HEK293 (cell line): ENCODE data around the gene CHST9.

ENCODE experiments used
- CTCF ChIA-PET: fragments of 350-600 bp; formaldehyde crosslinking; extraction: SDS; loops from one replicate; lab custom pipeline; 2021; ENCODE audit warnings: antibody characterized with exemption; lab: Yijun Ruan, JAX
- POLR2A ChIA-PET: fragments of 300-600 bp; formaldehyde crosslinking; extraction: SDS; loops from one replicate; lab custom pipeline; 2020; ENCODE audit warnings: antibody characterized with exemption, inconsistent platforms; lab: Yijun Ruan, JAX
- H3K27ac ChIP-seq: fragments of 200-500 bp; sonication (Bioruptor generic); 2 replicates; pipeline ENCODE4 v1.5.1; 2014; ENCODE audit warnings: low read depth, low read length, control low read depth, inconsistent platforms; ENCODE audit errors: extremely low read depth
- H3K36me3 ChIP-seq, 2 experiments: fragments of 200-500 bp in 1 of 2; sonication (Bioruptor generic) in 1 of 2; 1 replicate in 1 of 2; 2 replicates in 1 of 2; pipeline ENCODE4 v1.5.1; 2014 to 2017; ENCODE audit warnings: inconsistent platforms in 2 of 2, low read length in 2 of 2; ENCODE audit not compliant: control insufficient read depth in 2 of 2, insufficient read depth in 1 of 2
- H3K4me1 ChIP-seq: fragments of 200-500 bp; sonication (Bioruptor generic); 2 replicates; pipeline ENCODE4 v1.5.1; 2014; ENCODE audit warnings: mild to moderate bottlenecking, low read length, inconsistent platforms; ENCODE audit not compliant: control insufficient read depth, insufficient read depth
- H3K4me3 ChIP-seq: 2 replicates; pipeline ENCODE4 v1.5.1; 2011; ENCODE audit warnings: low read depth, mild to moderate bottlenecking, control low read depth, low read length, moderate library complexity
- H3K9me3 ChIP-seq: fragments of 200-500 bp; sonication (Bioruptor generic); 2 replicates; pipeline ENCODE4 v1.5.1; 2014; ENCODE audit warnings: low read depth, low read length, inconsistent platforms; ENCODE audit not compliant: control insufficient read depth, insufficient read depth
- GLIS1 ChIP-seq: fragments of 450-650 bp; formaldehyde crosslinking; IDR thresholded peaks from 2 replicates; pipeline ENCODE4 v1.5.1; 2016; ENCODE audit warnings: missing biosample characterization, missing genetic modification characterization
- INSM2 ChIP-seq: fragments of 450-650 bp; formaldehyde crosslinking; IDR thresholded peaks from 2 replicates; pipeline ENCODE4 v1.5.1; 2016; ENCODE audit warnings: missing biosample characterization, missing genetic modification characterization
- MEIS1 ChIP-seq: sonication (generic); formaldehyde crosslinking; IDR thresholded peaks from 2 replicates; pipeline ENCODE4 v1.8.1; 2022; ENCODE audit warnings: missing genetic modification reagents, mild to moderate bottlenecking, borderline replicate concordance
- MZF1 ChIP-seq: fragments of 450-650 bp; formaldehyde crosslinking; IDR thresholded peaks from 2 replicates; pipeline ENCODE4 v1.5.1; 2017; ENCODE audit warnings: missing biosample characterization, missing genetic modification characterization, borderline replicate concordance
- OSR2 ChIP-seq: fragments of 450-650 bp; formaldehyde crosslinking; IDR thresholded peaks from 2 replicates; pipeline ENCODE4 v1.5.1; 2016; ENCODE audit warnings: missing biosample characterization, missing genetic modification characterization
- REPIN1 ChIP-seq: fragments of 450-650 bp; formaldehyde crosslinking; IDR thresholded peaks from 2 replicates; pipeline ENCODE4 v1.5.1; 2017; ENCODE audit warnings: missing biosample characterization, missing genetic modification characterization, low read depth
- SP7 ChIP-seq: fragments of 450-650 bp; formaldehyde crosslinking; IDR thresholded peaks from 2 replicates; pipeline ENCODE4 v1.5.1; 2016; ENCODE audit warnings: missing biosample characterization, missing genetic modification characterization
- ZNF146 ChIP-seq: fragments of 450-650 bp; formaldehyde crosslinking; IDR thresholded peaks from 2 replicates; pipeline ENCODE4 v1.5.1; 2016; ENCODE audit warnings: missing biosample characterization, missing genetic modification characterization
- ZNF18 ChIP-seq: fragments of 450-650 bp; formaldehyde crosslinking; IDR thresholded peaks from 2 replicates; pipeline ENCODE4 v1.5.1; 2016; ENCODE audit warnings: missing biosample characterization, missing genetic modification characterization
- ZNF280C ChIP-seq: fragments of 450-650 bp; formaldehyde crosslinking; IDR thresholded peaks from 2 replicates; pipeline ENCODE4 v1.5.1; 2016; ENCODE audit warnings: missing biosample characterization, missing genetic modification characterization
- ZNF335 ChIP-seq: fragments of 450-650 bp; formaldehyde crosslinking; conservative IDR thresholded peaks from 2 replicates; pipeline ENCODE4 v1.5.1; 2016; ENCODE audit warnings: missing biosample characterization, missing genetic modification characterization
- ZNF350 ChIP-seq: fragments of 450-650 bp; formaldehyde crosslinking; IDR thresholded peaks from 2 replicates; pipeline ENCODE4 v1.5.0; 2017; ENCODE audit warnings: missing biosample characterization, mild to moderate bottlenecking, missing genetic modification characterization
- ZNF398 ChIP-seq: fragments of 450-650 bp; formaldehyde crosslinking; IDR thresholded peaks from 2 replicates; pipeline ENCODE4 v1.5.1; 2017; ENCODE audit warnings: missing biosample characterization, missing genetic modification characterization
- ZNF426 ChIP-seq: fragments of 450-650 bp; formaldehyde crosslinking; IDR thresholded peaks from 2 replicates; pipeline ENCODE4 v1.5.1; 2017; ENCODE audit warnings: missing biosample characterization, missing genetic modification characterization, mild to moderate bottlenecking, inconsistent platforms, moderate library complexity
- ZNF521 ChIP-seq: fragments of 450-650 bp; formaldehyde crosslinking; IDR thresholded peaks from 2 replicates; pipeline ENCODE4 v1.5.1; 2017; ENCODE audit warnings: missing biosample characterization, mild to moderate bottlenecking, missing genetic modification characterization
- ZNF530 ChIP-seq: fragments of 450-650 bp; formaldehyde crosslinking; IDR thresholded peaks from 2 replicates; pipeline ENCODE4 v1.5.1; 2016; ENCODE audit warnings: low read depth, missing biosample characterization, missing genetic modification characterization
- ZNF639 ChIP-seq: fragments of 450-650 bp; formaldehyde crosslinking; IDR thresholded peaks from 2 replicates; pipeline ENCODE4 v1.5.1; 2016; ENCODE audit warnings: missing biosample characterization, missing genetic modification characterization
- ZNF664 ChIP-seq: fragments of 450-650 bp; formaldehyde crosslinking; IDR thresholded peaks from 2 replicates; pipeline ENCODE4 v1.5.1; 2016; ENCODE audit warnings: missing biosample characterization, missing genetic modification characterization
- ZNF701 ChIP-seq: fragments of 450-650 bp; formaldehyde crosslinking; IDR thresholded peaks from 2 replicates; pipeline ENCODE4 v1.5.1; 2016; ENCODE audit warnings: missing biosample characterization, missing genetic modification characterization
- ZNF837 ChIP-seq: fragments of 450-650 bp; formaldehyde crosslinking; IDR thresholded peaks from 2 replicates; pipeline ENCODE4 v1.5.1; 2016; ENCODE audit warnings: missing biosample characterization, missing genetic modification characterization
- ZXDB ChIP-seq: fragments of 450-650 bp; formaldehyde crosslinking; IDR thresholded peaks from 2 replicates; pipeline ENCODE4 v1.5.1; 2016; ENCODE audit warnings: missing biosample characterization, missing genetic modification characterization

The CHST9 gene

GRCh38 chr18:26874283-26874682, 310.8 kb downstream of the CHST9 start:
- ChIA-PET POLR2A (no interaction called here), CTCF (no interaction called here)
- H3K27ac ChIP-seq, result no peak overlapping the region
- H3K36me3 ChIP-seq, result no peaks in the 10 kb centered on the region
- H3K9me3 ChIP-seq, result no peaks in the 10 kb centered on the region
- TF ChIP-seq SP7 (tag by site-specific recombination), result peak; percentile 87
- no peak for TF ChIP-seq ZNF18 (tag by site-specific recombination)
- H3K4me3 ChIP-seq, result no peak overlapping the region
- H3K4me1 ChIP-seq, result no peaks in the 10 kb centered on the region

- Histone ChIP-seq H3K4me1 (no peaks in the 10 kb centered on the region; the same call in 1 of the 2 replicates), H3K4me3 (no peak overlapping the region), H3K27ac (no peak overlapping the region), H3K9me3 (no peaks in the 10 kb centered on the region), H3K36me3 (no peaks in the 10 kb centered on the region)
- ChIA-PET POLR2A (no interaction called here), CTCF (interaction anchor here (0.6 kb wide), 1 partner anchor 11 kb away, joined by 3 read pairs; no protein-coding TSS in a partner anchor)
- TF ChIP-seq ZNF280C (tag by site-specific recombination) (no peak), ZNF701 (tag by site-specific recombination) (no peak), INSM2 (tag by site-specific recombination) (no peak), ZNF426 (tag by site-specific recombination) (no peak), ZNF521 (tag by site-specific recombination) (no peak), MZF1 (tag by site-specific recombination) (no peak), ZNF398 (tag by site-specific recombination) (no peak), MEIS1 (CRISPR knock-in tag) (no peak), ZNF530 (tag by site-specific recombination) (no peak), ZNF664 (no peak), REPIN1 (no peak), GLIS1 (tag by site-specific recombination) (no peak), OSR2 (no peak), ZNF837 (no peak), ZNF146 (no peak), ZNF335 (no peak), ZXDB (tag by site-specific recombination) (no peak), ZNF639 (tag by site-specific recombination) (no peak), ZNF350 (tag by site-specific recombination) (no peak)
Observed at GRCh38 chr18:26869640-26870039, 315.5 kb downstream of the CHST9 start.
